GM12892 (cell line): ENCODE data around the gene CCDC85C.

Experiments
- POLR2A ChIP-seq: IDR thresholded peaks from 2 replicates; pipeline ENCODE4 v1.6.1; 2011; ENCODE audit warnings: low read depth, low read length, control low read depth
- TAF1 ChIP-seq: IDR thresholded peaks from 2 replicates; pipeline ENCODE4 v1.6.1; 2011; ENCODE audit warnings: low read depth, mild to moderate bottlenecking, control low read depth, low read length, borderline replicate concordance

DNA sequence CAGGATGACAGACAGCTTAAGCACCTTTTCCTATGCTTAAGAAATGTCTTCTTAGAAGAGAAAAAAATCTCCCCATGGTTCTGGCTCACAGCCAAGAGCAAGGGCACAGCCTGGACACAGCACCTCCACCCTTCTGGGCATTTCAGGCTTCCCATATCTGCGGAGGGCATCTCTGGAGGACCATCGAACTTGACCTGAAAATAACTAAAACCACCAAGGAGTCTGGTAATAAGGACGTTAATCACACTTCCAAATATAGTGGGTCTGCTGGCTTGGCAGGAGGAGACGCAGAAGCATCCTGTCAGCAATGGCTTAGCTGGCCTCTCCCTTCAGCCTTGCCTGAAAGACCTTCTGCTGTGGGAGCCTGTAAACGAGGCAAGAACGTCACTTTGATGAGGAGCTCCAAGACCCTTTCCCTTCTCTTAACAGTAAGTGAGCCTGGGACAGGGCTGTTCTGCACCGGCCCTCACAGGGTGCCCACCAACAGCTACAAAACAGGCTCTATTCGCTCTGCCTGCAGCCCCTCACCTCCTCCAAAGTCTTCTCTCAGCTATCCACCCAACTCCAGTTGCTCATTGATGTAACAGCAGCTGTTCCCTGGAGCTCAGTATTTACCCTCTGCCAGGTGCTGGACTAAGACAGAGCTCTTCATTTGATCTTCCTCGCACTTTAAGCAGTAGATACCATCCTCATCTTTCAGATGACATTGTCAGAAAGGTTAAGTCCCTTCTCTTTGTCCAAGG, 136.5 kb downstream of the CCDC85C start:
- no peak for TF ChIP-seq TAF1
- no peak for TF ChIP-seq POLR2A
